Thyroid gland (tissue), 4 donors: ENCODE results near the gene CDX1.

Experiments used
- CTCF ChIP-seq, 6 experiments: fragments of 200-600 bp in 3 of 6; fragments of 450-650 bp in 3 of 6; sonication (generic) in 3 of 6; IDR thresholded peaks; one replicate each; pipeline ENCODE4 v1.5.1; 2016 to 2019; ENCODE audit warnings: antibody characterized with exemption in 6 of 6, mild to moderate bottlenecking in 2 of 6, inconsistent platforms in 1 of 6, moderate library complexity in 1 of 6
- POLR2A ChIP-seq, 2 donors: fragments of 450-650 bp; IDR thresholded peaks; one replicate each; pipeline ENCODE4 v1.6.1; 2017; ENCODE audit warnings: antibody characterized with exemption in 2 of 2, mild to moderate bottlenecking in 2 of 2, moderate library complexity in 1 of 2

GRCh38 chr5:150186137-150186536 is 19.6 kb downstream of the CDX1 start:
- TF ChIP-seq CTCF (IDR thresholded peaks at IDR 0.05) (no peak), POLR2A (IDR thresholded peaks at IDR 0.05) (no peak)
